Activated T-cell treated with anti-CD3 and anti-CD28 coated beads, Interleukin-2, amount 50 U/mL, for 48 hours (primary cell): ENCODE results near the gene TTC1.
"Not testable (repeated sequence)": the region's sequence is repeated elsewhere in the genome, so short reads cannot be mapped to it uniquely, and the experiment has no call there.

Experiments
- DNase-seq, 2 experiments: peaks; one replicate each; pipeline ENCODE4 v3.0.0-alpha.2; 2020

Gene TTC1

DNA sequence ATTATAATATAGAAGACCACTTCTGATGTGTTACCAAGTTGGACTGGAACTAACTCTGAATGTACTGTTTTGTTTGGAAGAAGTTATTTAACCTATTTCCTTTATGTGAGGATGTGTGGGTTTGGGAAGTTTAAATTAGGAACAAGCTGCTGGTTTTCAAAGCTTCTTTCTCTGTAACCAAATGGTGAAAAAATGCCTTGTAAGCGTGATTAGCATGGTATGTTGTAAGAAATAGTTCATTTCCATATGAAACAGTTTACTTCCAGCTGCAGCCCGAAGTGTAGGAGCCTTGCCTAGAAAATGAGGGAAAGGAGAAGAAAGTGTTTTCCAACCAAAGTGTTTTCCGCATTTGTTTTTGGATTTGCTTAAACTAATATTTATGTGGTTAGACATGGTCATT, 36.0 kb downstream of the TTC1 start:
- no peak for DNase-seq

- DNase-seq, result no peak
Observed at GRCh38 chr5:160047423-160047822, 38.5 kb downstream of the TTC1 start.

DNA sequence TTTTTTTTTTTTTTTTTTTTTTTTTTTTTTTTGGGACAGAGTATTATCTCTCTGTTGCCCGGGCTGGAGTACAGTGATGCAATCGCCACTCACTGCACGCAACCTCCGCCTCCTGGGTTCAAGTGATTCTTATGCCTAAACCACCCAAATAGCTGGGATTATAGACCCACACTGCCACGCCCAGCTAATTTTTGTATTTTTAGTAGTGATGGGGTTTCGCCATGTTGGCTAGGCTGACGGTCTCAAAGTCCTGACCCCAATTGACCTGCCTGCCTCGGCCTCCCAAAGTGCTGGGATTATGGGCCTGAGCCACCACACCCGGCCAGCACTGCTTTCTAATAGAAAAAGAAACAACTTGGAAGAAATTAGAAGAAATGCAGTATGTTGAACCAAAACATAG, 39.2 kb downstream of the TTC1 start:
- no peak for DNase-seq

DNA sequence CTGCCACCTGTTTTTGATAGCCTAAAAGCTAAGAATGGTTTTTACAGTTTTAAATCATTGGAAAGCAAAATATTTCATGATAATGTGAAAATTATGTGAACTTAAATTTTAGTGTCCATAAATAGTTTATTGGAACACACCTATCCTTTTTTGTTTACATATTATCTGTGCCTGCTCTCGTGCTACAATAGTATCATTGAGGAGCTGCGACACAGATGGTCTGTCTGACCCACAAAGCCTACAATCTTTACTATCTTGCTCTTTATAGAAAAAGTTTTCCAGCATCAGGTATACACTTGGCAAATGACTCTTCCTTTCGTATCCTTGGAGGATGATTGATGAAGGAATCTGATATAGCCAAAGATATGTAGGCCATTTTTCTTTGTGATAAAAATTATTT, 40.2 kb downstream of the TTC1 start:
- no peak for DNase-seq

- DNase-seq, result no peak
Observed at GRCh38 chr5:160054047-160054446, 45.1 kb downstream of the TTC1 start.

GRCh38 chr5:160054831-160055230, 45.9 kb downstream of the TTC1 start:
- DNase-seq, result no peak

- no peak for DNase-seq
Observed at GRCh38 chr5:160057256-160057655, 48.3 kb downstream of the TTC1 start.

DNA sequence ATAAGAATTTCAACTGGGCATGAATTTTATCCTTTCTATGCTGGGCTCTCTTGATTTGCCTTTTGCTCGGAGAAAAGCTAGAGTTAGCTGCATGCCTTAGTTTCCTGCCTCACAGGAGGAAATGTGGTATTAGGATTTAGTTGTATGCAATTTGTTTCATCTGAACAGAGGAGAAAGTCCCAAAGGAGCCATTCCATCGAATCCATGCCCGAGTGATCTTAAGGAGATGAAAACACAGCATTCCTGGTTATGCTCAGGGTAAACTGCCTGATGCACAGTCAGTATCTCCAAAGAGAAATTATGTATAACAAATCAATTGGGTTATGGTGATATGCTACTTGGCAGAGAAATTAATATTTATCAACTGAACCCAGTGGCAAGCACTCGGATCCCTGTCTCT, 51.1 kb downstream of the TTC1 start:
- DNase-seq, result no peak

DNA sequence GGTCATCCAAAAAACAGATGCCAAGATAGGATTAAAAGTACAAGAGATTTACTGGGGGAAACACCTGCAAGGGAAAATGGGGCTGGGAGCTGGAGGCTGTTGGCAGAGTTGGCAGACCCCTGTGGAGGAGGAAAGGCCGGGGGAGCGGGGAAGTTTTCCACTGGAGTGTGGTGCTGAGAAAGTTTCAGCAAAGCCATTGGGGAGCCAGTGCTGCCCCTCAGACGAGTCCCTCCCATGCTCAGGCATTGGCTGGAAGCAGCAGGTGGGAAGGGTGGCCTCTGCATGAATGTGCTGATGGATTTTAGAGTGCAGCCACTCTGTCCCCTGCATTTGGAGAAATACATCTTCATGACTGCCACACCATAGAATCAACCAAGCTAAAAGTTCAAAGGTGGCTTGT, 52.8 kb downstream of the TTC1 start:
- DNase-seq, result no peak

- no peak for DNase-seq
Observed at GRCh38 chr5:160064417-160064810, 55.5 kb downstream of the TTC1 start.

- DNase-seq, result no peak
Observed at GRCh38 chr5:160064995-160065614, 56.2 kb downstream of the TTC1 start.

DNA sequence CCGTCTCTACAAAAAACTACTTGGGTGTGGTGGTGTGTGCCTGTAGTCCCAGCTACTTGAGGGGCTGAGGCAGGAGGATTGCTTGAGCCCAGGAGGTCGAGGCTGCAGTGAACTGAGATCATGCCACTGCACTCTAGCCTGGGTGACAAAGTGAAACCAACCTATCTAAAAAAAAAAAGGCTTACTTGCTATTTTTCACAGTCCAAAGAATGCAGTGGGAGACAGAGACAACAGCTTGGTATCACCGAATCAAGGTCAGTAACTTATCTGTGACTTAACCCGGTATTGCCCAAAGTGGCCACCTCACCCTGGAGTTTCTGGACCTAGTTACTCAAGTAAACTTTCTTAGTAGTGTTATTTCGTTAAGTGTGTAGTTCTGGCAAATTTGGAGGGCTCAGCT, 60.2 kb downstream of the TTC1 start:
- DNase-seq, result not testable (repeated sequence)

- DNase-seq, result no peak
Observed at GRCh38 chr5:160071516-160071915, 62.6 kb downstream of the TTC1 start.

- DNase-seq, result no peak
Observed at GRCh38 chr5:160071916-160072315, 63.0 kb downstream of the TTC1 start.

DNA sequence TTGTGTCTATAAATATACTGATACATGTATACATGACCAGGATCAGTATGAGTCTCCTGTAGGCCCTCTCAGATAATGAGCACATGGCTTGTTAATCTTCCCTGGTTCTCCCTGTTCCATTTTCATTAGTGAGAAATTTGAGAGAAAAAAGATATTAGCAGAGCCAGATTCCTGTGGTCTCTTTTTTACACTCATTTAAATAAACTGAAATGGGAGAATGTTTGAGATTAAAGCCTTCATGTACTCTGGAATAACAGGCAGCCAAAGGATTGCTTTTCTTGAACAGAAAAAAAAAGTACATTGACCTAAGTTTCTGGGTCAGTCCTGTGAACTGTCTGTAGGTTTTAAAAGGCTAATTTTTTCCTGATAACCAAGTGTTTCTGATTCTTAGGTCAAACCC, 66.1 kb downstream of the TTC1 start:
- DNase-seq, result no peak

- DNase-seq, result no peak
Observed at GRCh38 chr5:160076997-160077396, 68.1 kb downstream of the TTC1 start.

- DNase-seq, result no peak
Observed at GRCh38 chr5:160079753-160080152, 70.8 kb downstream of the TTC1 start.

DNA sequence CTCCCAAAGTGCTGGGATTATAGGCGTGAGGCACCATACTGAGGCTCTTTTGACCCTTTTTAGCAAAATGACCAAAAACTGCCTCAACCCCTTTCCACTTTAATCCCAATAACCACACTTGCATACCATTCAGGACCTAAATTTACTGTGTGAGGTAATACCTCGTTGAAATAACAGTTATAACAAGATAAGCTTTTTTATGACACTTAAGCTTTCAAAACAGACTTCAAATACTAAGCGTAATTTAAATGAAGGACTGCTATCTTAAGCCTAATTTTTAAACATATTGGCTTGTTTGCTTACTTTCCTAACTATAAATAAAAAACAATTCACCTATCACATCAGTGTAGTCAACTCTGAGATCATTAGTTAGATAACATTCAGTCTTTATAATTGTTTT, 72.6 kb downstream of the TTC1 start:
- no peak for DNase-seq

DNA sequence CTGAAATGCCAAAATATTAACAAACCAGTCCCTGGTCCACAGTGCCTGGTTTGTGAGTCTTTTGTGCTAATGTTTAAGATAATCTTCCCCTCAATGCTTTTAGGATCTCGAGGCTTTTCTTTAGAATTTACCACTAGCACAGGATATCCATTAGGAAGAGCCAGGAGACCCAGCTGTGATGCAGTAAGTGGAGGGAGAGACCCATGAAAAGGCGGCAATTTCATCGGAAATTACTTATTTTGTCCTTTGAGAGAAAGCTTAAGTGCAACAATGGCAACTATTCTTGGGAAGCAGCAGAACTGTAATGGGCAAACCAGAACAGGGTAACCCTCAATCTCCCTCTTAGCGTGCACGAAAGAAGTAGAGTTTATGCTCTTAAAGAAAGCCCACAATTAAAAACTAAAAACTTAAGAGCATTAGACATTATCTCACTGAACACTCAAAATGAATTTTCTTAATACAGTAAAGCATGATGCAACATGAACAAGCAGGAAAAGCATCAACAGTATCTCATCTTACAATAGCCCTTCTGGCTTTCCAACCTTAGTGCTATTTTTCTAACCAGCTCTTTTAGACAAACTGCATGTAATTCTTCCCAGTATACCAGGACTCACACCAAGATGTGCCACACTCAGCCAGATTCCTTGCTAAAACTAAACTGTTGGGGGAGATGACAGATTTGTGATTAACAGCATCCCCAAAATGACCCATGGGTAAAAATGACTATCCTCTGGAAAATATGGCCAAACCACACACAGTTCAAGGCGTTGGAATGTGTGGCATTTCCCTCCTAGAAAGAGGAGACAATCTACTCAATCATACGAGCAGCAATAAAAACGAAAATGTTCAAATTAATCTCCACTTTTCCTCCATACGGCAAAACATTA, 73.9 kb downstream of the TTC1 start:
- DNase-seq, result no peak

DNA sequence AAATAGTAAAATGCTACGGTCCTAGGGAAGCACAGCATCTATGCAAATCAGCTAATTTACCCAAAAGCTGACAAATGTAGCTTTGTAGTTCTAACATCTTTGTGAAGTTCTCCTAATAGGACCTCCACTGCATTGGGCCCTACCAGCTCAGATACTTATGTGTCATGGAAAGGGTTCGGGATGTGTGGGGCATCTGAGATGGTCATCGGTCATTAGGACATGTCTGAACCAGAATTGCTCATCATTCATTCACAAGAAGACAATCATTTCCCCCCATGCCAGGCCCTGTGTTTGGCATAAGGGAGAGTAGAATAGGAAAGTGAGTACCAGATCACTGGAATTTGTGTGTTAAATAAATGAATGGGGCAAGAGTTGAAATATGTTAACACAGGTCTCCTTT, 74.6 kb downstream of the TTC1 start:
- DNase-seq, result no peak

DNA sequence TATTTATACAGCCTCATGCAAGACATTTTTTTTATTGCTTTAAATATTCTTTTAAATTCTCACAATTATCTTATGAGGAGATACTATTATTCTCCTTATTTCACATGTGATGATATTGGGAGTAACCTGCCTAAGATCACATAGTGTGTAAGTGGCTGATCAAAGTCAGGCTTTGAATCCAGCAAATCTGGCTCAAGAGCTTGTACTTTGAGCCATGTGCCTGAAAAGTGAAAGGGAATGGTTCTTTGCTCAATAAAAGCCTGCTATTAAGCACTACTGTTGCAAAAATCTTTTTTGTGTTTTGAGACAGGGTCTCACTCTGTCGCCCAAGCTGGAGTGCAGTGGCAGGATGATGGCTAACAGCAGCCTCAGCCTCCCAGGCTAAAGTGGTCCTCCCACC, 75.2 kb downstream of the TTC1 start:
- DNase-seq, result no peak

GRCh38 chr5:160087199-160087598, 78.3 kb downstream of the TTC1 start:
- DNase-seq, result no peak

DNA sequence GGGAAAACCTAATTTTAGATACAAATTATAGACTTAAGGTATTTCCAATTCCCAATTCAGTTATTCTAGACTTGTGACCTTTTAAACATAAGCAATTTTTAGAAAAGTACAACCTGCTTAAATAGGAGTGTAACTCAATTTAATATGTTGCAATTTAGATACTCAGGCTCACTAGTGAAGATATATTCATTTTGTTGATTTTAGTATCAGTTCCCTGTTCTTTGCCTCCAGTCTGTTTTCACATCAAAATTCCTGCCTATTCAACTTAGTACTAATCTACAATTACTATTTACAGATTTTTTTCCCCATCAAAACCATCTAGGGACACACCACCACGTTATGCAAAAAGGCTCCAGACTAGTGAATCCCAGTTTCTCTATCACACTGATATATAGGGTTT, 79.9 kb downstream of the TTC1 start:
- no peak for DNase-seq

DNA sequence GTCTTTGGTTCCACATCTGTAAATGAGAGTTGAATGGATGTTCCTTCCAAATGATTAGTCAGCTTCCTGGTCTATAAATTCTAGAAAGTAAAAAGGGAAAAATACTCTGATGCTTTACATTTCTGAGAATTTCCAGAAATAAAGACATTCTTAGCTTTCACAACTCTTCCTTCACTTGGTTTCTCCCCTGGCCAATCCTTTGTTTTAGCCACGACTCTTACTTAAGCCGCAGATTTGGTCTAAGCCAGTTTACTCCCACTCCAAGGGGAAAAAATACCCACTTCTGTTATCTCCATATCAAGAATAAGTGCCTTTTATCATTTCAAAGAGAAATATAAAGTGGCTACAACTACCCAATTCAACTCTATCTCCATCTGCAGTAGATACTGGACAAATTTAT, 80.6 kb downstream of the TTC1 start:
- DNase-seq, result no peak

DNA sequence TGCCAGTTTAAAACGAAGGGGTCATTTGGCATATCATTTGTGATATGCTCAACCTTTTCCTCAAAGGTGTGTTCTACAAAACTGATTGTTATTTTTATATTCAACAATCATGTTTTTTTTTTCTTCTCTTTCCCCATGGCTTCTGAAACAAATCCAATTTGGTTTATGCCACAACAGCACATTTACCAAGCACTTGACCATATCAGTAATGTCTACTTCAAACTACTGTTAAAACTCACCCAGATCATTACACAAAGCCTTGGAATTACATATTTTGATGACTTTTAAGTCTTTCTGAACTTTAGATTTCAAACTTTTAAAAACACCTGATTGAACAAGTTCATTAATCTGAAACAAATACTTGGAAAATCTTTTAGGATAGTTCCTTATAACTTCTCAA, 81.1 kb downstream of the TTC1 start:
- no peak for DNase-seq
